Esophagus muscularis mucosa (tissue), 4 donors: ENCODE results near the gene CAPZB. TPM values are rescaled to one million over a fixed set of nuclear protein-coding genes. Genes with fewer than 3 reads are reported as not detected.

Source experiments
- DNase-seq: peaks from one replicate; pipeline ENCODE4 v3.0.0-alpha.2; 2017; ENCODE audit errors: extremely low spot score
- H3K27ac ChIP-seq, 4 donors: fragments of 200-600 bp; sonication (generic); replicated peaks in 1 of 4; 1 replicate in 3 of 4; 2 replicates in 1 of 4; pipeline ENCODE4 v1.5.1; 2016 to 2019; ENCODE audit warnings: mild to moderate bottlenecking in 1 of 4
- H3K27me3 ChIP-seq, 4 donors: fragments of 200-600 bp; sonication (generic); one replicate each; pipeline versions ENCODE4 v1.5.1 to v1.6.0; 2016 to 2019
- H3K36me3 ChIP-seq, 4 donors: fragments of 200-600 bp; sonication (generic); one replicate each; pipeline ENCODE4 v1.5.1; 2016 to 2019
- H3K4me1 ChIP-seq, 4 donors: fragments of 200-600 bp; sonication (generic); one replicate each; pipeline ENCODE4 v1.5.1; 2016 to 2019
- H3K4me3 ChIP-seq, 4 donors: fragments of 200-600 bp; sonication (generic); 1 replicate in 2 of 4; 2 replicates in 2 of 4; pipeline ENCODE4 v1.5.1; 2016 to 2019; ENCODE audit warnings: mild to moderate bottlenecking in 4 of 4, moderate library complexity in 1 of 4
- H3K9me3 ChIP-seq, 4 donors: fragments of 200-600 bp; sonication (generic); 1 replicate in 3 of 4; 2 replicates in 1 of 4; pipeline ENCODE4 v1.5.1; 2016 to 2019
- CTCF ChIP-seq, 3 experiments: fragments of 200-600 bp in 2 of 3; fragments of 450-650 bp in 1 of 3; sonication (generic) in 2 of 3; IDR thresholded peaks; one replicate each; pipeline ENCODE4 v1.5.1; 2017 to 2019; ENCODE audit warnings: antibody characterized with exemption in 3 of 3, mild to moderate bottlenecking in 2 of 3, moderate library complexity in 1 of 3
- EP300 ChIP-seq: sonication (generic); formaldehyde crosslinking; IDR thresholded peaks from one replicate; pipeline ENCODE4 v1.6.1; 2017; ENCODE audit warnings: antibody characterized with exemption
- POLR2A ChIP-seq: fragments of 450-650 bp; IDR thresholded peaks from one replicate; pipeline ENCODE4 v1.6.1; 2017; ENCODE audit warnings: antibody characterized with exemption, moderate library complexity, mild to moderate bottlenecking, low read depth
- POLR2AphosphoS5 ChIP-seq, 2 donors: sonication (generic); formaldehyde crosslinking; IDR thresholded peaks; one replicate each; pipeline ENCODE4 v1.6.1; 2017; ENCODE audit warnings: antibody characterized with exemption in 2 of 2
- WGBS: methylation state at CpG from one replicate; pipeline ENCODE4 v1.1.5; 2018; 5-methylcytosine and 5-hydroxymethylcytosine counted together
- intact Hi-C: fragments of 100-400 bp; cut with DNase I; formaldehyde crosslinking; loops from one replicate; pipeline ENCODE4 v1.15.1; 2023
- total RNA-seq, 4 donors: library from RNA; depleted of rRNA; stranded (reverse); fragments of >200 nt; gene quantifications; one replicate each; pipeline versions ENCODE4 v1.1.0 to v1.2.1, GENCODE V29; 2016

Gene CAPZB
- total RNA-seq, 4 donors from 2014 or later, result 186 to 261 (median 203) TPM

- Histone ChIP-seq H3K36me3 (no peaks in the 10 kb centered on the region), H3K9me3 (no peaks in the 10 kb centered on the region), H3K4me1 (peaks cover 12 to 24% (median 16%) of the 10 kb centered on the region in 4 donors), H3K27me3 (no peaks in the 10 kb centered on the region), H3K27ac (peak overlapping the region; percentile 36 to 69 (median 40)), H3K4me3 (no peak overlapping the region)
- no peak for DNase-seq
- 32% methylated on average over 3 of the region's 3 CpGs for WGBS
- no peak for TF ChIP-seq POLR2AphosphoS5 (IDR thresholded peaks at IDR 0.05)
- intact Hi-C loops, result no loop called here
These were observed 10.6 kb upstream of the CAPZB start for GRCh38 chr1:19495799-19496526.

- H3K36me3 ChIP-seq, result no peaks in the 10 kb centered on the region
- intact Hi-C loops, result no loop called here
- H3K27me3 ChIP-seq, result no peaks in the 10 kb centered on the region
- no peak overlapping the region for H3K4me3 ChIP-seq
- peaks cover 12 to 24% (median 16%) of the 10 kb centered on the region in 4 donors for H3K4me1 ChIP-seq
- DNase-seq, result no peak
- 63% methylated on average over 11 of the region's 11 CpGs for WGBS
- TF ChIP-seq CTCF (IDR thresholded peaks at IDR 0.05) (no peak), EP300 (peak; percentile 32), POLR2AphosphoS5 (IDR thresholded peaks at IDR 0.05) (peak; percentile 45 to 65), POLR2A (no peak)
- H3K9me3 ChIP-seq, result no peaks in the 10 kb centered on the region
- H3K27ac ChIP-seq, result peak overlapping the region; percentile 41 to 69 (median 50)
These were observed 9.8 kb upstream of the CAPZB start for GRCh38 chr1:19495000-19495656.

GRCh38 chr1:19493547-19493946 lies 8.2 kb upstream of the CAPZB start:
- intact Hi-C loops, result no loop called here
- 97% methylated on average over 2 of the region's 2 CpGs for WGBS
- no peaks in the 10 kb centered on the region for H3K27me3 ChIP-seq
- DNase-seq, result no peak
- peaks cover 12 to 24% (median 18%) of the 10 kb centered on the region in 4 donors for H3K4me1 ChIP-seq
- TF ChIP-seq CTCF (IDR thresholded peaks at IDR 0.05) (no peak), POLR2AphosphoS5 (IDR thresholded peaks at IDR 0.05) (no peak), POLR2A (no peak), EP300 (no peak)
- H3K9me3 ChIP-seq, result no peaks in the 10 kb centered on the region
- no peaks in the 10 kb centered on the region for H3K36me3 ChIP-seq
- H3K27ac ChIP-seq, result no peak overlapping the region
- no peak overlapping the region for H3K4me3 ChIP-seq

GRCh38 chr1:19489996-19490395 lies 4.7 kb upstream of the CAPZB start:
- no peaks in the 10 kb centered on the region for H3K9me3 ChIP-seq
- DNase-seq, result no peak
- peaks cover 23 to 31% (median 27%) of the 10 kb centered on the region in 4 donors for H3K4me1 ChIP-seq
- 64% methylated on average over 2 of the region's 2 CpGs for WGBS
- intact Hi-C loops, result no loop called here
- H3K27me3 ChIP-seq, result no peaks in the 10 kb centered on the region
- H3K27ac ChIP-seq, result no peak overlapping the region
- no peak overlapping the region for H3K4me3 ChIP-seq
- TF ChIP-seq POLR2A, result no peak
- no peaks in the 10 kb centered on the region for H3K36me3 ChIP-seq

GRCh38 chr1:19488136-19488535 lies 2.8 kb upstream of the CAPZB start:
- no peak for TF ChIP-seq CTCF (IDR thresholded peaks at IDR 0.05)
- no peak for TF ChIP-seq EP300
- TF ChIP-seq POLR2A, result no peak
- TF ChIP-seq POLR2AphosphoS5 (IDR thresholded peaks at IDR 0.05), result no peak
- no peaks in the 10 kb centered on the region for H3K27me3 ChIP-seq
- no peak overlapping the region for H3K4me3 ChIP-seq
- no peak for DNase-seq
- intact Hi-C loops, result no loop called here
- WGBS, result 74% methylated on average over 7 of the region's 7 CpGs
- peaks cover 33 to 44% (median 40%) of the 10 kb centered on the region in 4 donors for H3K4me1 ChIP-seq
- peaks cover 0 to 9% (median 0%) of the 10 kb centered on the region in 4 donors for H3K36me3 ChIP-seq
- peak overlapping the region; percentile 98 to 100 (median 100) for H3K27ac ChIP-seq
- no peaks in the 10 kb centered on the region for H3K9me3 ChIP-seq
